H9 (cell line): ENCODE results near the gene WRAP73. TPM values are rescaled to one million over a fixed set of nuclear protein-coding genes. Genes with fewer than 3 reads are reported as not detected.
A peak's percentile ranks its signal among the peaks of the same experiment; 100 is the strongest.

Source experiments
- DNase-seq: peaks from one replicate; pipeline ENCODE4 v3.0.0-alpha.2; 2017
- H2AFZ ChIP-seq: one replicate; pipeline ENCODE4 v1.6.1; 2013; ENCODE audit warnings: mild to moderate bottlenecking, low read length, control low read depth, moderate library complexity
- H2AK5ac ChIP-seq: 2 replicates; pipeline ENCODE4 v1.6.1; 2013; ENCODE audit warnings: low read length, control low read depth, mixed read lengths; ENCODE audit not compliant: insufficient read length
- H2BK120ac ChIP-seq: one replicate; pipeline ENCODE4 v1.6.1; 2013; ENCODE audit warnings: low read depth, mild to moderate bottlenecking, low read length, control low read depth, inconsistent platforms; ENCODE audit not compliant: poor library complexity, severe bottlenecking
- H2BK12ac ChIP-seq: 2 replicates; pipeline ENCODE4 v1.6.1; 2013; ENCODE audit warnings: low read length, control low read depth, mixed read lengths, low read depth; ENCODE audit not compliant: insufficient read length
- H2BK15ac ChIP-seq: 2 replicates; pipeline ENCODE4 v1.6.1; 2013; ENCODE audit warnings: low read depth, low read length, control low read depth
- H2BK20ac ChIP-seq: one replicate; pipeline ENCODE4 v1.6.1; 2013; ENCODE audit warnings: low read depth, mild to moderate bottlenecking, low read length, control low read depth, inconsistent platforms; ENCODE audit not compliant: poor library complexity, severe bottlenecking
- H2BK5ac ChIP-seq: 2 replicates; pipeline ENCODE4 v1.6.1; 2013; ENCODE audit warnings: low read length, control low read depth, mixed read lengths; ENCODE audit not compliant: insufficient read length
- H3K14ac ChIP-seq: 2 replicates; pipeline ENCODE4 v1.6.1; 2013; ENCODE audit warnings: low read length, control low read depth; ENCODE audit not compliant: insufficient read depth
- H3K18ac ChIP-seq: 2 replicates; pipeline ENCODE4 v1.6.1; 2013; ENCODE audit warnings: low read depth, mild to moderate bottlenecking, mixed read lengths, low read length, control low read depth; ENCODE audit not compliant: insufficient read length
- H3K23ac ChIP-seq: 2 replicates; pipeline ENCODE4 v1.6.1; 2013; ENCODE audit warnings: low read length, control low read depth, mixed read lengths, low read depth; ENCODE audit not compliant: insufficient read length
- H3K23me2 ChIP-seq: 2 replicates; pipeline ENCODE4 v1.6.1; 2013; ENCODE audit warnings: low read depth, mild to moderate bottlenecking, mixed read lengths, low read length, control low read depth; ENCODE audit not compliant: insufficient read length, poor library complexity, severe bottlenecking
- H3K27ac ChIP-seq: 2 replicates; pipeline ENCODE4 v1.5.1; 2013; ENCODE audit warnings: low read length, control low read depth, mixed read lengths, low read depth; ENCODE audit not compliant: insufficient read length
- H3K27me3 ChIP-seq: 2 replicates; pipeline ENCODE4 v1.6.1; 2013; ENCODE audit warnings: low read length, control low read depth, inconsistent platforms; ENCODE audit not compliant: insufficient read depth
- H3K4ac ChIP-seq: 2 replicates; pipeline ENCODE4 v1.6.1; 2013; ENCODE audit warnings: low read depth, mild to moderate bottlenecking, control low read depth, inconsistent platforms, low read length, moderate library complexity
- H3K4me1 ChIP-seq: 2 replicates; pipeline ENCODE4 v1.6.1; 2013; ENCODE audit warnings: low read length, control low read depth, inconsistent platforms; ENCODE audit not compliant: insufficient read depth
- H3K4me2 ChIP-seq: 2 replicates; pipeline ENCODE4 v1.6.1; 2013; ENCODE audit warnings: low read length, control low read depth, mixed read lengths; ENCODE audit not compliant: insufficient read length, insufficient read depth
- H3K56ac ChIP-seq: 2 replicates; pipeline ENCODE4 v1.6.1; 2013; ENCODE audit warnings: low read depth, mild to moderate bottlenecking, mixed read lengths, low read length, control low read depth; ENCODE audit not compliant: insufficient read length
- H3K79me1 ChIP-seq: 2 replicates; pipeline ENCODE4 v1.6.1; 2013; ENCODE audit warnings: low read depth, mild to moderate bottlenecking, moderate library complexity, low read length, control low read depth, inconsistent platforms; ENCODE audit not compliant: insufficient read depth, poor library complexity, severe bottlenecking
- H3K79me2 ChIP-seq: 2 replicates; pipeline ENCODE4 v1.6.1; 2013; ENCODE audit warnings: low read length, control low read depth, inconsistent platforms; ENCODE audit not compliant: insufficient read depth
- H3K9ac ChIP-seq: 2 replicates; pipeline ENCODE4 v1.6.1; 2013; ENCODE audit warnings: low read length, control low read depth, mixed read lengths; ENCODE audit not compliant: insufficient read length; ENCODE audit errors: extremely low read depth
- H3K9me3 ChIP-seq: one replicate; pipeline ENCODE4 v1.6.1; 2013; ENCODE audit warnings: low read depth, low read length, inconsistent platforms; ENCODE audit not compliant: control insufficient read depth
- H3T11ph ChIP-seq: one replicate; pipeline ENCODE4 v1.6.1; 2013; ENCODE audit warnings: mild to moderate bottlenecking, low read length, control low read depth, inconsistent platforms
- H4K20me1 ChIP-seq: one replicate; pipeline ENCODE4 v1.6.1; 2013; ENCODE audit not compliant: control insufficient read depth, insufficient read length, insufficient read depth
- H4K5ac ChIP-seq: 2 replicates; pipeline ENCODE4 v1.6.1; 2013; ENCODE audit warnings: low read depth, mild to moderate bottlenecking, mixed read lengths, low read length, control low read depth; ENCODE audit not compliant: insufficient read length
- H4K8ac ChIP-seq: replicated peaks from 2 replicates; pipeline ENCODE4 v1.6.1; 2013; ENCODE audit warnings: low read length, control low read depth, mixed read lengths, low read depth; ENCODE audit not compliant: insufficient read length
- H4K91ac ChIP-seq: 2 replicates; pipeline ENCODE4 v1.6.1; 2013; ENCODE audit warnings: low read depth, mild to moderate bottlenecking, moderate library complexity, mixed read lengths, low read length, control low read depth; ENCODE audit not compliant: insufficient read length
- H3K27ac Mint-ChIP-seq, 3 experiments: 2 replicates in 2 of 3; 3 replicates in 1 of 3; pipeline ENCODE4 v1.8.0; 2020 to 2021; ENCODE audit warnings: mixed read lengths in 3 of 3, mild to moderate bottlenecking in 1 of 3, moderate library complexity in 1 of 3
- H3K27me3 Mint-ChIP-seq: 2 replicates; pipeline ENCODE4 v1.8.0; 2021; ENCODE audit warnings: low read depth, mild to moderate bottlenecking, moderate library complexity, mixed read lengths
- H3K36me3 Mint-ChIP-seq, 3 experiments: 2 replicates in 2 of 3; 3 replicates in 1 of 3; pipeline ENCODE4 v1.8.0; 2020 to 2021; ENCODE audit warnings: low read depth in 3 of 3, mixed read lengths in 3 of 3; ENCODE audit not compliant: insufficient read depth in 1 of 3
- H3K4me1 Mint-ChIP-seq, 2 experiments: 2 replicates each; pipeline ENCODE4 v1.8.0; 2020; ENCODE audit warnings: mixed read lengths in 2 of 2
- H3K4me3 Mint-ChIP-seq, 2 experiments: 2 replicates in 1 of 2; 3 replicates in 1 of 2; pipeline ENCODE4 v1.8.0; 2020 to 2021; ENCODE audit warnings: mild to moderate bottlenecking in 2 of 2, mixed read lengths in 2 of 2, moderate library complexity in 1 of 2
- H3K9me3 Mint-ChIP-seq, 2 experiments: 2 replicates in 1 of 2; 3 replicates in 1 of 2; pipeline ENCODE4 v1.8.0; 2020; ENCODE audit warnings: mild to moderate bottlenecking in 2 of 2, mixed read lengths in 2 of 2, moderate library complexity in 1 of 2
- CTCF ChIP-seq: fragments of 200-600 bp; sonication (generic); conservative IDR thresholded peaks from 3 replicates; pipeline ENCODE4 v1.8.0; 2021; ENCODE audit warnings: antibody characterized with exemption, mild to moderate bottlenecking
- WGBS: extraction: QIAGEN DNeasy Blood & Tissue Kit; methylation state at CpG from one replicate; pipeline ENCODE4 v1.1.7; 2013; ENCODE audit warnings: missing lambda C conversion rate, low lambda C conversion rate, mixed read lengths; ENCODE audit not compliant: insufficient read length; ENCODE audit errors: extremely low coverage; 5-methylcytosine and 5-hydroxymethylcytosine counted together
- total RNA-seq: library from RNA; stranded (reverse); gene quantifications from 2 replicates; pipeline ENCODE4 v1.2.1, GENCODE V29; 2021

The WRAP73 gene
- total RNA-seq, 1 experiment from 2014 or later = 28.4 TPM

- Mint-ChIP-seq H3K4me1 (peaks cover 17 to 22% of the 10 kb centered on the region in 2 experiments), H3K4me3 (no peak overlapping the region), H3K27ac (peak overlapping the region in 1 of 3 experiments; percentile 35; a peak in 1 of 7 replicates), H3K36me3 (no peaks in the 10 kb centered on the region), H3K9me3 (peaks cover 0 to 2% of the 10 kb centered on the region in 2 experiments; a peak in 1 of 5 replicates), H3K27me3 (peaks cover 79% of the 10 kb centered on the region)
- Histone ChIP-seq H2AK5ac (no peak overlapping the region), H3K4me1 (no peaks in the 10 kb centered on the region), H2BK120ac (no peak overlapping the region), H2BK15ac (no peak overlapping the region), H3K79me1 (no peaks in the 10 kb centered on the region), H4K5ac (no peak overlapping the region), H3K23ac (no peak overlapping the region), H3K18ac (no peak overlapping the region), H4K20me1 (no peaks in the 10 kb centered on the region), H3K27ac (no peak overlapping the region), H3K56ac (no peak overlapping the region), H3K9ac (no peak overlapping the region), H3K79me2 (no peaks in the 10 kb centered on the region), H3K4ac (no peak overlapping the region), H2BK20ac (no peak overlapping the region), H3K23me2 (peaks cover 4% of the 10 kb centered on the region), H2BK12ac (no peak overlapping the region), H3K9me3 (no peaks in the 10 kb centered on the region), H4K91ac (no peak overlapping the region), H3K14ac (no peak overlapping the region; the same call in 1 of the 2 replicates), H3K4me2 (no peak overlapping the region), H4K8ac (no peak overlapping the region), H2BK5ac (no peak overlapping the region), H3T11ph (no peak overlapping the region), H2AFZ (no peak overlapping the region), H3K27me3 (peaks cover 20% of the 10 kb centered on the region)
- TF ChIP-seq CTCF = no peak
- WGBS = no CpG with 5 or more reads among the region's 26 CpGs
- no peak for DNase-seq
Observed at GRCh38 chr1:3657578-3658230, 7.8 kb upstream of the WRAP73 start.
